Endometrium (tissue), 2 donors: ENCODE data around the gene OR4K14.
"Not testable (repeated sequence)": the region's sequence is repeated elsewhere in the genome, so short reads cannot be mapped to it uniquely, and the experiment has no call there.

ENCODE experiments used
- FAIRE-seq: peaks from 2 replicates; lab custom pipeline; 2012; peaks lifted over from hg19 to GRCh38; lab: Jason Lieb, UNC
- donor health status: control.
- donor health status: control.

The OR4K14 gene

DNA sequence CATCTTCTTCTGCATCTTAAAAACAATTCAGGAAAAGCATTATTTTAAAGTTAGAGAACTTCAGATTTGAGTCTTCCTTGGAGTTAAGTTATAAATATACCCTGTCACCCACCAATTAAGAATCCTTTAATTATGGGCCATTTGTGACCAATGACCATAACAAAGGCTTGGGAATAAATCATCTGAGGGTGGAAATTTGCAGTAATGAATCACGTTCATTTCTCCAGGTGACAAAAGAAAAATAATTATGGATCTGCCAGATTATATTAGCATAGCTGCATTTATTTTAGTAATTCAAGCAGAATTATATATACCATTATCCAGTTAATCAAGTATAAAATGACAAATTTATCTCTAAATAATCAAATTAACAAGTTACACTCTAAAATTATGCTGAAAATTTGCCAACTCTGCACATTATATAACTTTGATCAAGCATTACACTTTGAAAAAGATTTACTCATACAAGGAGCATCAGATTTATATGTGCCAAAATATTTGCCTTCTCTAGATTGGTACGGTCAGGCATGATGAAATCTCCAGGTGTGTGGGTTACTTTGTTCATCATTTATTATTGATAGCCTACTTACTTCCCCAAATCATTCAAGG is at the start of gene OR4K14:
OR4K14 (minus strand) TSS at position 51 of the 609 bp plus-strand sequence. CDS start 4,114 bp downstream, outside the sequence.
- no peak for FAIRE-seq

DNA sequence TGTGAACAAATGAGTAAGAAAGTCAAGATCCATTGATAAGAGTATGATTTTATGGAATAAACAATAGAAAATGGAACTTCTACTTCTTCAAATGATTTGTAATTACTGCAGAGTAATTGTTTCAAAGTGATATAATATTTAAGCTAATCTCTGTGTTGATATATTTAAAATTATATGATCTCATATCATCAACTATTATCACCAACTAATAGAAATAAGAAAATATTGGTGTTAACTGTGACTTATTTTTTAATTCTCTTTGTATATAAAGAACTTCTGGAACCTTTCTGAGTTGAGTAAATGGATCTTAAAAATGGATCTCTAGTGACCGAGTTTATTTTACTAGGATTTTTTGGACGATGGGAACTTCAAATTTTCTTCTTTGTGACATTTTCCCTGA is 40.6 kb upstream of the OR4K14 start, which contains the start of gene OR4L1:
OR4L1 (plus strand) TSS at position 301 of the 400 bp plus-strand sequence; CDS start at position 301, 0 bp downstream.
- no peak for FAIRE-seq

- FAIRE-seq = no peak
Measured at GRCh38 chr14:20048202-20048601, 29.1 kb upstream of the OR4K14 start.

GRCh38 chr14:20044243-20044642 is 25.1 kb upstream of the OR4K14 start:
- FAIRE-seq = no peak

- FAIRE-seq = no peak
Measured at GRCh38 chr14:20035938-20036337, 16.8 kb upstream of the OR4K14 start, which contains the start of gene OR4K13. Gene OR4K13, minus strand, starts transcription at chr14:20036038. Its CDS starts 1,280 bp downstream, at chr14:20034758.

- no peak for FAIRE-seq
Measured at GRCh38 chr14:20035449-20035848, 16.3 kb upstream of the OR4K14 start.

GRCh38 chr14:20031058-20031457 is 12.0 kb upstream of the OR4K14 start:
- FAIRE-seq = no peak

- FAIRE-seq = no peak
Measured at GRCh38 chr14:20008156-20008555, 11.0 kb downstream of the OR4K14 start.

GRCh38 chr14:20002319-20002718 is 16.8 kb downstream of the OR4K14 start:
- no peak for FAIRE-seq

GRCh38 chr14:20001863-20002262 is 17.2 kb downstream of the OR4K14 start, which contains the start of gene OR4Q2:
Gene OR4Q2, plus strand, starts transcription at chr14:20002163.
- no peak for FAIRE-seq

- no peak for FAIRE-seq
Measured at GRCh38 chr14:19993438-19993837, 25.7 kb downstream of the OR4K14 start.

- FAIRE-seq = no peak
Measured at GRCh38 chr14:19975291-19975690, 43.8 kb downstream of the OR4K14 start, which contains the start of gene OR4K15. Gene OR4K15, plus strand, starts transcription at chr14:19975591. Its CDS starts 0 bp downstream, at chr14:19975591.

GRCh38 chr14:19974844-19975243 is 44.3 kb downstream of the OR4K14 start:
- FAIRE-seq = no peak

GRCh38 chr14:19969735-19970134 is 49.4 kb downstream of the OR4K14 start:
- FAIRE-seq = not testable (repeated sequence)
